K562 (cell line): ENCODE data around the gene KCNT1.

Source experiments
- AFF4 ChIP-seq: sonication (generic); formaldehyde crosslinking; IDR thresholded peaks from 2 replicates; pipeline ENCODE4 v1.8.0; 2023; ENCODE audit warnings: mild to moderate bottlenecking, missing genetic modification reagents
- CAMTA2 ChIP-seq: fragments of 250-450 bp; sonication (Bioruptor Pico); conservative IDR thresholded peaks from 2 replicates; pipeline ENCODE4 v1.5.1; 2022
- CC2D1A ChIP-seq: fragments of 450-650 bp; IDR thresholded peaks from 2 replicates; pipeline ENCODE4 v1.6.1; 2017; ENCODE audit warnings: mild to moderate bottlenecking
- CHAMP1 ChIP-seq: fragments of 450-650 bp; IDR thresholded peaks from 2 replicates; pipeline ENCODE4 v1.6.1; 2016; ENCODE audit warnings: mild to moderate bottlenecking
- CTCF ChIP-seq, 3 experiments: IDR thresholded peaks in 2 of 3; conservative IDR thresholded peaks in 1 of 3; 2 replicates each; pipeline ENCODE4 v1.5.1; 2011 to 2012; ENCODE audit warnings: low read length in 3 of 3, mild to moderate bottlenecking in 3 of 3, control low read depth in 2 of 3, improper control_type of control experiment in 1 of 3, inconsistent platforms in 1 of 3, low read depth in 1 of 3, mixed read lengths in 1 of 3, moderate library complexity in 1 of 3; ENCODE audit not compliant: insufficient read depth in 2 of 3
- ESRRA ChIP-seq: fragments of 450-650 bp; IDR thresholded peaks from 2 replicates; pipeline ENCODE4 v1.6.1; 2014; ENCODE audit warnings: low read depth, mild to moderate bottlenecking, moderate library complexity, borderline replicate concordance
- TGIF2 ChIP-seq: sonication (generic); formaldehyde crosslinking; IDR thresholded peaks from 2 replicates; pipeline ENCODE4 v1.8.1; 2022; ENCODE audit warnings: mild to moderate bottlenecking, missing genetic modification reagents, moderate library complexity
- ZNF644 ChIP-seq: fragments of 200-800 bp; sonication (Bioruptor generic); IDR thresholded peaks from 2 replicates; pipeline ENCODE4 v1.6.1; 2016; ENCODE audit warnings: low read depth, missing genetic modification characterization, missing compliant biosample characterization

GRCh38 chr9:135678236-135679017 lies 23.6 kb upstream of the KCNT1 start:
- TF ChIP-seq CAMTA2 (CRISPR knock-in tag) (no peak), AFF4 (CRISPR knock-in tag) (no peak), CTCF (IDR thresholded peaks at IDR 0.05 in 2 of 3, conservative IDR thresholded peaks at IDR 0.05 in 1 of 3; ENCODE audit: insufficient read depth in 2 of 3, low read depth in 1 of 3, low read length in 3 of 3) (no peak), ZNF644 (no peak), CC2D1A (no peak), TGIF2 (CRISPR knock-in tag) (no peak), ESRRA (no peak), CHAMP1 (no peak)
